Tongue (tissue), 2 donors: ENCODE results near the gene KCNK7. TPM values are rescaled to one million over a fixed set of nuclear protein-coding genes. Genes with fewer than 3 reads are reported as not detected.

Experiments used
- DNase-seq: peaks from one replicate; pipeline ENCODE4 v3.0.0-alpha.2; 2015
- total RNA-seq: library from RNA; depleted of rRNA; stranded (reverse); fragments of >200 nt; gene quantifications from one replicate; pipeline ENCODE4 v1.2.3, GENCODE V29; 2014

The KCNK7 gene
- total RNA-seq, 1 donor from 2014 or later: 4.2 TPM

GRCh38 chr11:65588199-65589054, 7.2 kb downstream of the KCNK7 start:
- peak; percentile 59 for DNase-seq

DNA sequence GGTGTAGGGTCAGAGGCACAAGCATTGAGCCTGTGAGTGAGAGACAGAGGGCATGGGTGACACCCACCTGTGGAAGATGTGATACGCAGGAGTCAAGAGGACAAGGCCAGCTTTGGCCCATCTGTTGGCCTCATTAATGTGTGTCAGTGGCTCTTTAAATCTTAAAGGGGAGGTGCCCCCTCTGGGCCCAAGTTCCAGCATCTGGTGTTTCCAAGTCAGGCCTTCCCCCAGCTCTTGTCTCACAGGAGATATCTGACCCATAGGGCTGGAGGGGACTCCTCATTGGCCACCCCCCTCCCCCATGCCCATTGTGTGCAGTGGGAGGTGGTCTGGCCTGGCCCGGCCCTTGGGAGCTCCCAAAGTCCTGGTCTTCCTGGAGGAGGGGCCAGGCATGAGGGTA, 8.9 kb downstream of the KCNK7 start:
- peak; percentile 82 for DNase-seq

DNA sequence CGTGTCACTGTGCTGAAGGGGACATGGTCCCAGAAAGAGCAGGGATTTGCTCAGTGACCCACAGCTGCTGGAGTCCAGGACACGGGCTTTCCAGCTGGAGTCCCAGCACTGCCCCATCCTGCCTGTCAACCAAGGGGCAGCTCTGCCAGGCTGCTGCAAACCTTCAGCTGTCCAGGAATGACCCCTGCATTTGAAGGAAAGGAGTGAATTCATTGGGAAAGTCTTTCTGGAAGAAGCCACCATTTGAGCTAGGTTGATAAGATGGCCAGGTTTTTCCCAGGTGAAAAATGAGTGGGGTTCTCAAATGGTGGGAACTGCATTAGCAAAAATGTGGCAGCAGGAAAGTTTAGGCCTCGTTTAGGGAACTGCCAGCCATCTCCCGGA, 9.4 kb downstream of the KCNK7 start:
- DNase-seq: no peak

DNA sequence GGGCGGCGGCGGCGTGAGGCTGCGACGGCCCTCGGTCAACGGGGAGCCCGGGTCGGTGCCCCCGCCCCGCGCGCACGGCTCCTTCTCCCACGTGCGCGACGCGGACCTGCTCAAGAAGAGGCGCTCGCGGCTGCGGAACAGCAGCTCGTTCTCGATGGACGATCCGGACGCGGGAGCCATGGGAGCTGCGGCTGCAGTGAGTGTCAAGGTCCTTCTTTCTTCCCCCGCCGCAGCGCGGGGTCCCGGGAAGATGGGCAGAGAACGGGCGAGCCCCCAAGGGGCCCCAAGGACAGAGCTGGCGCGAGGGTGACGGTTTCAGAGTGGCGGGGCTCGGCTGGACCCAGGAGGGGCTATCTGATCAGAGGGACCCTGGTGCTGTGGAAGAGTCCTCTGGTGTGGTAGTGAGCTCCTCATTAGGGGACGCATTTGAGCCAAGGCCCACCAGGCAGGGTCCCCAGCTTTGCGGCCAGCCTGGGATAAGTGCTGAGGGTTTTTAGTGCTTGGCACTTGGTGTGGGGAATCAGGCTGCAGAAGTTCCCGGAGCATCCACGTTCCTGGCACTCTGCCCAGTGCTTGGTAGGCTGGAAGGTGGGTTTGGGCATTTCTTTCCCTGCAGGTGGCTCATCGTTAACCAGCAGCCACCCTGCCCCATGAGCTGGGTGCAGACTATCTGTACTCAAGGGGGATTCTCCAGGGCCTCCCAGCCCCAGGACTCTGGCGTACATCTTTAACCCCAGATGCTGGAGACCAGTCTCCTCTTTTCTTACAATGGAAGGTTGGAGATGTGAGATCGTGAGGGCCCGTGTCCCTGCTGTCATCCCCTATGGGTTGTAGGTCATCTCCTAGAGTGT, 10.0 kb downstream of the KCNK7 start:
- DNase-seq: no peak

GRCh38 chr11:65584723-65585171, 10.9 kb downstream of the KCNK7 start:
- peak; percentile 65 for DNase-seq

DNA sequence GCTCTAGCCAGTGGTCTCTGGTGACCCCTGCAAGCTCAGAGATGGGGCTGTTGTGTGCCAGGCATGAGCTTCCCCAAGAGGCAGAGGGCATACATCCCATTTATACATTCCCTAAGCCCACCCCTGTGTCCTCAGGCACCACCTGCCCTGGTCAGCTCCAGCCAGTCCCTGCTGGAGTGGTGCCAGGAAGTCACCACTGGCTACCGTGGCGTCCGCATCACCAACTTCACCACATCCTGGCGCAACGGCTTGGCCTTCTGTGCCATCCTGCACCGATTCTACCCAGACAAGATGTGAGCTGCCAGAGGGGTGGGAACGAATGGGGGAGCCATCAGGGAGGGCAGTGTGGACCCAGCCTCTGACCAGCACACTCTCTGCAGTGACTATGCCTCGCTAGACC, 11.5 kb downstream of the KCNK7 start:
- no peak for DNase-seq

DNA sequence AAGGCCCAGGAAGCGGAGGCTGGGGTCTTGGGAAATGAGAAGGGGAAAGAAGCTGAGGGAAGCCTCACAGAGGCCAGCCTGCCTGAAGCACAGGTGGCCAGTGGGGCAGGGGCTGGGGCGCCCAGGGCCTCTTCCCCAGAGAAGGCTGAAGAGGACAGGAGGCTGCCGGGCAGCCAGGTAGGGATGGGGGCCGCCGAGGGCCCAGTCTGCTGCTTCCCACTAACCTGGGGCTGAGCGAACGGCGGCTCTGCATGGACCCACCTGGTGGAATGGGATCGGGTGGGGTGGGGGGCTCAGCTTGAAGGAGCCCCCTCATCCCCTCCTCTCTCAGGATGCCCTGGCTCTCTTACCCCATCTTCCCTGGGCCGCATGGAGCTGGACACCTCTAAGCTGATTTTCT, 12.0 kb downstream of the KCNK7 start:
- DNase-seq: no peak

- DNase-seq: no peak
Measured at GRCh38 chr11:65581928-65582327, 13.7 kb downstream of the KCNK7 start.

- no peak for DNase-seq
Measured at GRCh38 chr11:65580756-65581155, 14.8 kb downstream of the KCNK7 start.

DNA sequence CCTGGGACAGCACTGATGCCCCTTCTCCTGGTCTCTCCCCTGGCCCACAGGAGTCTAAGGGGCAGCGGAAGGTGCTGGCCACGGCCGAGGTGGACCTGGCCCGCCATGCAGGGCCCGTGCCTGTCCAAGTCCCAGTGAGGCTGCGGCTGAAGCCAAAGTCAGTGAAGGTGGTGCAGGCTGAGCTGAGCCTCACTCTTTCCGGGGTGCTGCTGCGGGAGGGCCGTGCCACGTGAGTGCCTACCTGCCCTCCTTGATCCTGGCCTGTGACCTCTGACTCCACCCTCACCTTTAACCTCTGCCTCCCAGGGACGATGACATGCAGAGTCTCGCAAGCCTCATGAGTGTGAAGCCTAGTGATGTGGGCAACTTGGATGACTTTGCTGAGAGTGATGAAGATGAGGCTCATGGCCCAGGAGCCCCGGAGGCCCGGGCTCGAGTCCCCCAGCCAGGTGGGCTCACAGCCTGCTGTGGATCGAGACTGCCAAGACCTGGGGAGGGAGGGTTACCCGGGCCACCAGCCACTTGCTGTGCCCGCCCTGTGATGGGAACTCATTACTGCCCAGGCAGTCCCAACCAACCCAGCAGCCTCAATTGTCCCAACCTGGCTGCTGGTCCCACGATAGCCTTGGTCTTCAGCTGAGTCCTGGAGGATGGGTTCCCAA, 15.4 kb downstream of the KCNK7 start:
- no peak for DNase-seq

- DNase-seq: no peak
Measured at GRCh38 chr11:65579291-65579690, 16.3 kb downstream of the KCNK7 start.

GRCh38 chr11:65578667-65579066, 16.9 kb downstream of the KCNK7 start:
- DNase-seq: no peak

GRCh38 chr11:65578134-65578533, 17.5 kb downstream of the KCNK7 start:
- DNase-seq: no peak

DNA sequence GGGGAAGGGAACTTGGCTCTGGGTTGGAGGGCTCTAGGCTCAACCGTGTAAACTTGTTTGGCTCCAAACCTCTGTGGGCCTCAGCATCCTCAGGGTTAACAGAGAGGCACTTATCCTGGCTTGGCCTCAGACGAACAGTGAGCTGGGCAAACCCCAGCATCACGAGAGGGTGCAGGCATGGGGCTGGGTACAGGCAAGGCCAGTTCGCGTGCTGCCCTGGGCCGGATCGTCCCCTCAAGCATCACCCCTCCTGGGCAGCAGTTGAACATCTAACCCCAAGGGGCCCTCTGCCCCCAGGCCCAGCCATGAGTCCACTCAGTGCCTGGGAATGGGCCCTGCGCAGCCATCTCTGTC, 17.9 kb downstream of the KCNK7 start:
- no peak for DNase-seq

DNA sequence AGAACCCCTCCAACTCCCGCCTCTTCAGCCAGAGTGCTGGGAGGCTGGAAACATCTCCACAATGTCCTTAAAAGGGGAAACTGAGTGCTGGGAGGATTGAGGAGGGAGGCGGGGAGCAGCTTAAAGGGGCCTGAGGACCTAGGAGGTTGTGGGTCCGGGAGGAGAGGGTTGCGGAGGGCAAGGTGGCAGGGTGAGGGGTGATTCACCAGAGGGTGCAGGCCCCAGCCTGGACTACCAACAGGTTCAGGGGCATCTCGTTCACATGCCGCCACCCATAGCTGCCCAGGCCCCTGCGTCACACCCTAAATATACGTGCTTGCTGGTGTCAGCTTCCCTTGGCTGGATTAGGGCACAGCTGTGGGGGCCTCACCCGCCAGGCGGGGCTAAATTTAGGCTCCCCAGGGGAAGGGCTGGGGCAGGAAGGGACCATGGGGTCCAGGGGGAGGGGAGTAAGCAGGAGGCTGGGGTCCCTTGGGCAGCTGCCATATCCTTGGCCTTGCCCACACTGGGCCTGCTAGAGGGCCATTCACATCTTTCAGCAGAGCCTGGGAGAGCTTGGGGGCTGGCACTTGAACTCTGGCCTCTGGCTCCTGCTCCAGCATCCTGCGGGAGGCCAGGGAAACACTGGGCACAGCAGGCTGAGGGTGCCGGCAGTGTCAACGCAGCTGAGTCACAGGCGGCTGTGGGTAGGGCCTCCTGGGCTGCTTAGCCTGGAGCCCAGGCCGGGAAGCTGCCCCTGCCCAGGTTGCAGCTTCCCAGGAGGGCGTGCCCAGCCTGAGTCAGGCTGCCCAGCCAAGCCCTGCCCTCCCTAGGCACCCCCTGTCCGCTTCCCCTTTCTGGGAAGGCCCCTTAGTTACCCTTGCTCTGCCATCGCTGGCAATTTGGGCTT, 18.5 kb downstream of the KCNK7 start:
- peak; percentile 91 for DNase-seq

DNA sequence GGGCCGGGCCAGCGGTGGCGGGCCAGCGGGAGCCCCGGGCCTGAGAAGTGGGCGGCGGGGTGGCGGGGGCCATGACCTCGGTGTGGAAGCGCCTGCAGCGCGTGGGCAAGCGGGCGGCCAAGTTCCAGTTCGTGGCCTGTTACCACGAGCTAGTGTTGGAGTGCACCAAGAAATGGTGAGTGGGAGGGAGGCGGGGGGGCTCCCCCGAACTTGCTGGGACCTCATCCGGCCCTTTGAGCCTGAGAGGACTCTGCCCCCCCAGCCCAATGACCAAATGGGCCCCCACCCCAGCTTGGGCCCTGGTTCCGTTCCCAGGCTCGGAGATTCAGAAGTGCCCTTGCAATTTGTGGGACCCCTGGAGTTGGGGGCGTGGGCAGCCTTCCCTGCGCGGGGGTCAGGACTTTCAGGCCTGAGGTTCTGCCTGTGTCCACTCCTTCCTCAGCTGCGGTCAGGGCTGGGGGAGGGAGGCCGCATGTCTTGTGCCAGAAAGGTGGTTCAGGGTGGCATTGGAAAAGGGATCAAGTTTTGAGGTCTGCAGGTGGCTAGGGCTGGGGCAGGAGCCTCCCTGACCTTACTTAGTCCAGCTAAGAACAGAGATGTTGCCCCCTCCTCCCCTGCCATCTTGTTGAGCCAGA, 19.3 kb downstream of the KCNK7 start:
- DNase-seq: no peak

- DNase-seq: peak; percentile 80
Measured at GRCh38 chr11:65575568-65576231, 19.9 kb downstream of the KCNK7 start, which contains the start of gene EHBP1L1. EHBP1L1 (plus strand) TSS chr11:65576053; CDS start chr11:65576303, 250 bp downstream.

DNA sequence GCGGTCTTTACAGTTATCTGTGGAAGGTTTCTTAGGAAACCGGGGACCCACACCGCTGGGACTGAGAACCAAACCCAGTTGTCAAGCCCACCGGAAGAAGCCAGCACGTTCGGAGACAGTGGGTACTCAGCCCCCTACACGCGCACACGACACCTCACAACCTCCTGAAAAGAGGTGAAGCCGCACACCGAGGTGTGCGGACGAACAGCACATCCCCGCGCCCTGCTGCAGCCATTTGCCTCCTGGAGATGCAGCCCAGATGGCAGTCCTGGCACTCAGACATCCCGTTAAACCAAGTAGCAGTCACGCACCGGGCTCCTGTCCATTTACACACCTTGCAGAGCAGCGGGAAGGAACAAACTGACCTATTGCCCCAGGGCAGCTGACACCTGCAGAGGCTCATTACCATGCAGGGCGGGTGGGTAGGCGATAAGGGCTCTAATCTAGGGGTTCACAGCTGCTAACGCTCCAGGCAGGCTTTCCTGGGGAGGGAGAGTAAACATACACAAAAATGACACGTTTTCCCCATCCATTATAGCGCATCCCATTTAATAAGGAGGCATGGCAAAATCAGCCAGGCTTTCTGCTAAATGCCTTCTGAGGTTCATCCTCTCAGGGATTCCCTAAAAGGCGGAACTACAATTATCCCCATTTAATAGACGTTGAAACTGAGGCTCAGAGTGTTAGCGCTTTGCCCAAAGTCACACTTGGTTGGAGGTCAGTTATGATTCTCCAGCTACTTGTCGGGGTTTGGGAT, 20.6 kb downstream of the KCNK7 start:
- no peak for DNase-seq

DNA sequence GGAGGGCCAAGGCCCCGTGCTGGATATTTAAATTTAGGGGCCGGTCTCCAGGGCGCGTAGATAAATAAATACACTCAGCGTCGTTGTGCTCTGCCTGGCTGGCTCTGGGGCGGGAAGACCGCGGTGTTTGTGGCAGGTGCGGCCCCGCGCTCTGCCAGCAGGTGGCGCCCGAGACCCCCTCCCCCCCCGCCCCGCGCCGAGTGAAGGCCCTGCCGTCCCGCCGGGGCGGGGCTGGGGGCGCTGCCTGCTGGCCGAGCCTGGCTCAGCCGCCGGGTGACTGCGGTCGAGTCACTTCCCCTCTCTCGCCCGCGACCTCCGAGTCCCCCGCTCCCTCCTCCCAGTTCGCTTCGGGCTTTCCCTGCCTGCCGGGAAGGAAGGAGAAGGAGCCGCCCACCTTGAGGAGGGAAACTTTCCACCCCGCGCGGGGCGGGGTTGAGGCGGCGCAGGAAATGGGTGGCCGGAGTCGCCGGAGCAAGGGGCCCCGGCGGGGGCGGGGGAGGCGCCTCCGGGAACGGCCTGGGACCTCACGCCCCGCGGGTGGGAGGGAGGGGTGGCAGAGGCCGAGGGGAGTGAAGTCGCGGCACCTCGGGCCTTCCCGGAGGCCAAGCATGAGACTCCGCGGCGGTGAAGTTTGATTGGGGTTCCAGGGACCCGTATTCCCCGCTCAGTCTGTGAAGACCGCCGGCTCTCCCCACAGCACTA, 21.3 kb downstream of the KCNK7 start:
- peak; percentile 92 for DNase-seq
